Upper lobe of left lung (tissue), 4 donors: ENCODE results near the gene APBA1.

Source experiments
- POLR2A ChIP-seq, 4 donors: fragments of 450-650 bp; IDR thresholded peaks; one replicate each; pipeline ENCODE4 v1.5.1; 2016 to 2017; ENCODE audit warnings: antibody characterized with exemption in 4 of 4, mild to moderate bottlenecking in 2 of 4
- POLR2AphosphoS5 ChIP-seq, 2 donors: sonication (generic); formaldehyde crosslinking; IDR thresholded peaks; one replicate each; pipeline ENCODE4 v1.5.1; 2017; ENCODE audit warnings: antibody characterized with exemption in 2 of 2
- TF ChIP-seq, protein P1 (sequence below), 6 experiments: fragments of 450-650 bp in 4 of 6; fragments of 200-600 bp in 2 of 6; sonication (generic) in 2 of 6; IDR thresholded peaks; one replicate each; pipeline ENCODE4 v1.5.1; 2016 to 2019; ENCODE audit warnings: antibody characterized with exemption in 6 of 6

GRCh38 chr9:69637817-69638200 is 34.4 kb downstream of the APBA1 start:
- TF ChIP-seq, protein P1, sequence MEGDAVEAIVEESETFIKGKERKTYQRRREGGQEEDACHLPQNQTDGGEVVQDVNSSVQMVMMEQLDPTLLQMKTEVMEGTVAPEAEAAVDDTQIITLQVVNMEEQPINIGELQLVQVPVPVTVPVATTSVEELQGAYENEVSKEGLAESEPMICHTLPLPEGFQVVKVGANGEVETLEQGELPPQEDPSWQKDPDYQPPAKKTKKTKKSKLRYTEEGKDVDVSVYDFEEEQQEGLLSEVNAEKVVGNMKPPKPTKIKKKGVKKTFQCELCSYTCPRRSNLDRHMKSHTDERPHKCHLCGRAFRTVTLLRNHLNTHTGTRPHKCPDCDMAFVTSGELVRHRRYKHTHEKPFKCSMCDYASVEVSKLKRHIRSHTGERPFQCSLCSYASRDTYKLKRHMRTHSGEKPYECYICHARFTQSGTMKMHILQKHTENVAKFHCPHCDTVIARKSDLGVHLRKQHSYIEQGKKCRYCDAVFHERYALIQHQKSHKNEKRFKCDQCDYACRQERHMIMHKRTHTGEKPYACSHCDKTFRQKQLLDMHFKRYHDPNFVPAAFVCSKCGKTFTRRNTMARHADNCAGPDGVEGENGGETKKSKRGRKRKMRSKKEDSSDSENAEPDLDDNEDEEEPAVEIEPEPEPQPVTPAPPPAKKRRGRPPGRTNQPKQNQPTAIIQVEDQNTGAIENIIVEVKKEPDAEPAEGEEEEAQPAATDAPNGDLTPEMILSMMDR (IDR thresholded peaks at IDR 0.05): no peak
- TF ChIP-seq POLR2A (IDR thresholded peaks at IDR 0.05) (no peak), POLR2AphosphoS5 (IDR thresholded peaks at IDR 0.05) (no peak)
